ENCODE measurements around the gene ZNF236.

DNA sequence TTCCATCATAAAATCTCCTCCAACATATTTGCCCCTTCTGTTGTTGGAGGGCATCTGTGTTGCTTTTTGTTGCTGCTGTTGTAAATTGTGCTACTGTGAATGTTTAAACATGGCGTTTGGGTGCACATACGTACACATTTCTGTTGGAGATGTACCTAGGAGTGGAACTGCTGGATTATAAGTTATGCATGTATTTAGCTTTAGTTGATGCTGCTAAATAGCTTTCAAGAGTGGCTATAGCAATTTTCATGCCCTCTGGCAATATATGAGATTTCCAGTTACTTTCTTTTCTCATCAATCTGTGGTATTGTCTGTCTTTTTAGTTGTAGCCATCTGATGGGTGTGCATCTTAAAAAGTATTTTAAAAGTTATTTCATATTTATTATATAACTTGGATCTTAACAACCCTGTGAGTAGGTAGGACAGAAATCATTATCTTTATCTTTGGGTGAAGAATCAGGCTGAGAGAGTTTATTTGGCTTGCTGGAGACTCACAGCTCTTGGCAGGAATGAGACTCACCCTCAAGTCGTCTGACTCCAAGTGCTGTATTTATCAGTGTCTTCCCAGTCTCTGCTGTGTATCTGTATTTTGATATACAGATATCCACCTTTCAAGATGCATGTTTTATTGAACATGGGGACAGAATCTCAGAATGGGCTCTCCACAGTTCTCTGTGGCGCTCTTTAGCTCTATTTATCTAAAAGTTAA is 16.9 kb downstream of the ZNF236 start:
- TF ChIP-seq, protein P1, sequence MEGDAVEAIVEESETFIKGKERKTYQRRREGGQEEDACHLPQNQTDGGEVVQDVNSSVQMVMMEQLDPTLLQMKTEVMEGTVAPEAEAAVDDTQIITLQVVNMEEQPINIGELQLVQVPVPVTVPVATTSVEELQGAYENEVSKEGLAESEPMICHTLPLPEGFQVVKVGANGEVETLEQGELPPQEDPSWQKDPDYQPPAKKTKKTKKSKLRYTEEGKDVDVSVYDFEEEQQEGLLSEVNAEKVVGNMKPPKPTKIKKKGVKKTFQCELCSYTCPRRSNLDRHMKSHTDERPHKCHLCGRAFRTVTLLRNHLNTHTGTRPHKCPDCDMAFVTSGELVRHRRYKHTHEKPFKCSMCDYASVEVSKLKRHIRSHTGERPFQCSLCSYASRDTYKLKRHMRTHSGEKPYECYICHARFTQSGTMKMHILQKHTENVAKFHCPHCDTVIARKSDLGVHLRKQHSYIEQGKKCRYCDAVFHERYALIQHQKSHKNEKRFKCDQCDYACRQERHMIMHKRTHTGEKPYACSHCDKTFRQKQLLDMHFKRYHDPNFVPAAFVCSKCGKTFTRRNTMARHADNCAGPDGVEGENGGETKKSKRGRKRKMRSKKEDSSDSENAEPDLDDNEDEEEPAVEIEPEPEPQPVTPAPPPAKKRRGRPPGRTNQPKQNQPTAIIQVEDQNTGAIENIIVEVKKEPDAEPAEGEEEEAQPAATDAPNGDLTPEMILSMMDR (IDR thresholded peaks at IDR 0.05), result no peak
- TF ChIP-seq POLR2A (IDR thresholded peaks at IDR 0.05), result no peak
